ENCODE results near the gene GYPC. TPM values are rescaled to one million over a fixed set of nuclear protein-coding genes. Genes with fewer than 3 reads are reported as not detected.
"Not testable (repeated sequence)": the region's sequence is repeated elsewhere in the genome, so short reads cannot be mapped to it uniquely, and the experiment has no call there.

Gene GYPC
- total RNA-seq, 1 donor: 161 TPM

DNA sequence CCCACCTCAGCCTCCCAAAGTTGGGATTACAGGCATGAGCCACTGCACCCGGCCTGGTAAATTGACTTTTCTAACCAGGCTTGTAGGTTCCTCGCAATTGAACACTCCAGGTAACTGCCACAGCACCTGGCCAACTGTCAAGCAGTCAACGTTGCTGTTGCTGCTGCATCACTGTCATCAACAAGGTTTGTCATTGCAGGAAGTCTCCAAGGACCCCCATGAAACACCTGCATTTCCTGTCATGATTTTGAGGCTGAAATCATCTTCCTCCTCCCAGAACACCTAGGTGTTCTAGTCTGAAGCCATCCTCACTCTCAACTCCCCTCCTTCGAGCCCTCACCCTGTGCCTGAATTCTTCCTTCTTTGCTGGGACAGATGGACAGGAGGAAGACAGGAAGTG is 29.7 kb downstream of the GYPC start:
- no peak overlapping the region for H3K4me3 ChIP-seq (ENCODE audit: low read depth, low read length)
- TF ChIP-seq, protein P1, sequence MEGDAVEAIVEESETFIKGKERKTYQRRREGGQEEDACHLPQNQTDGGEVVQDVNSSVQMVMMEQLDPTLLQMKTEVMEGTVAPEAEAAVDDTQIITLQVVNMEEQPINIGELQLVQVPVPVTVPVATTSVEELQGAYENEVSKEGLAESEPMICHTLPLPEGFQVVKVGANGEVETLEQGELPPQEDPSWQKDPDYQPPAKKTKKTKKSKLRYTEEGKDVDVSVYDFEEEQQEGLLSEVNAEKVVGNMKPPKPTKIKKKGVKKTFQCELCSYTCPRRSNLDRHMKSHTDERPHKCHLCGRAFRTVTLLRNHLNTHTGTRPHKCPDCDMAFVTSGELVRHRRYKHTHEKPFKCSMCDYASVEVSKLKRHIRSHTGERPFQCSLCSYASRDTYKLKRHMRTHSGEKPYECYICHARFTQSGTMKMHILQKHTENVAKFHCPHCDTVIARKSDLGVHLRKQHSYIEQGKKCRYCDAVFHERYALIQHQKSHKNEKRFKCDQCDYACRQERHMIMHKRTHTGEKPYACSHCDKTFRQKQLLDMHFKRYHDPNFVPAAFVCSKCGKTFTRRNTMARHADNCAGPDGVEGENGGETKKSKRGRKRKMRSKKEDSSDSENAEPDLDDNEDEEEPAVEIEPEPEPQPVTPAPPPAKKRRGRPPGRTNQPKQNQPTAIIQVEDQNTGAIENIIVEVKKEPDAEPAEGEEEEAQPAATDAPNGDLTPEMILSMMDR (IDR thresholded peaks at IDR 0.05; ENCODE audit: insufficient read depth, low read depth, low read length): no peak
- no peak for DNase-seq (ENCODE audit: low read depth)

DNA sequence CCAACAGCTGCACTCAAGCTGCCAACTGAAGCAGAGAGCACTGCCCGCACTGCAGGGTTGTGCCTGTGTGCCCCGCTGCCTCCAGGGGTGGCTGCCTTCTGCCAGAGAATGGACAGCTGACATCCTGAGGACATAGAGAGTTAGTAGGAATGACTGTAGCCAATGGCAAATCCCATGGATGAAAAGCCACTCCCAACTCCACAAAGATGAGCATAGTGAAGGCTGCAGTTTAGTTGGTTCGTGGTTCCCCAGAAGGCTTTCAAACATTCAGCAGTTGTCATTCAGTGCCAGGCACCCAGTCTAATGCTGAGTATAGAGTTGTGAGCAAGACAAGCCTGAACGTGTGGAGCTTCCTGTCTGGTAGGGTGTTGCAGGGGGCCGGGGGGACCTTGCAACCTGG is 30.3 kb downstream of the GYPC start:
- TF ChIP-seq, protein P1 (IDR thresholded peaks at IDR 0.05; ENCODE audit: insufficient read depth, low read depth, low read length): no peak
- DNase-seq (ENCODE audit: low read depth): no peak
- no peak overlapping the region for H3K4me3 ChIP-seq (ENCODE audit: low read depth, low read length)

DNA sequence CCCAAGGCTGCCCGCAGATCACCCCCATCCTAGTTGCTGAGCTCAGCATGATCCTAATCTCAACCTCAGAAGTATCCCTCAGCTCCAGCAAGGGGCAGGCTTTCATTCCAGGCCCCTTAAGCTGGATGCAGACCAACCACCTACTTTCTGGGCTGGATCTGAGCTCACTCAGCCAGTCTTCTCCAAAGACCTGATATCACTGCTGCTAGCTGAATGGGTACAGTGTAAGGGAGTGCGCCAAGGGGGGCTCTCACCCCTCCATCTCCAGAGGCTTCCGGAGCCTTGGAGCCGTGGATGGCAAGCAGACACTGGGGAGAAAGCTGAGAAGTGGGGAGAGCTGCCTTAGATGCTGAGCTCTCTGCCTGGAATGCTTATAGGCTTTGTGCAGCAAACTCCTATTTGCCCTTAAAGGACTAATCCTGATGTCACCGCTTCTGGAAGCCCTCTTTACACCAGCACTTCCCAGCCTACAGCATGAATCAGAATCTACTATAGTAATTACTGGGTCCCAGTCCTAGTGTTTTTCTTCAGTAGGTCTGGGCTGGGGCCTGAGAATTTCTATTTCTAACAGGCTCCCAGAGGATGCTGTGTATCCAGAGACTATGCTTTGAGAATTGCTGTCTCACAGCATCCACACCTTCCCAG is 31.0 kb downstream of the GYPC start:
- TF ChIP-seq, protein P1 (IDR thresholded peaks at IDR 0.05; ENCODE audit: insufficient read depth, low read depth, low read length): no peak
- H3K4me3 ChIP-seq (ENCODE audit: low read depth, low read length): no peak overlapping the region
- no peak for DNase-seq (ENCODE audit: low read depth)

DNA sequence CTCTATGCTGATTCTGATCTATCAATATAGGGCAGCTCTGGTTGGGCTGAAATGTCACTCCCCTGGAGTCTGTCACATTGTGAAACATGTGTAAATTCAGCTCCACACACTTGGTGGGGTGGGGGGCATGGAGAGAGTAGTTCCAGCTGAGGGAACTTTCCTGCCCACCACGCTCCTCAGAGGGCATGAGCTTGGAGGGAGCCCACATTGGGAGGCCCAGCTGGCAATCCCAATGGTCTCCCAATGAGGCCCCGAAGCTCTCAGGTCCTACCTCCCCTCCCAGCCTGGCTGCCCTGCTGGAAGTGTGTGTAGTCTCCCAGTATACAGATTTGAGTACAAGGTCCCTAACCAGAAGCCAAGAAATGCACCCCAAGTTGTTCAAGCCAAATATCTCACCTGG is 31.5 kb downstream of the GYPC start:
- TF ChIP-seq, protein P1 (IDR thresholded peaks at IDR 0.05; ENCODE audit: insufficient read depth, low read depth, low read length): no peak

DNA sequence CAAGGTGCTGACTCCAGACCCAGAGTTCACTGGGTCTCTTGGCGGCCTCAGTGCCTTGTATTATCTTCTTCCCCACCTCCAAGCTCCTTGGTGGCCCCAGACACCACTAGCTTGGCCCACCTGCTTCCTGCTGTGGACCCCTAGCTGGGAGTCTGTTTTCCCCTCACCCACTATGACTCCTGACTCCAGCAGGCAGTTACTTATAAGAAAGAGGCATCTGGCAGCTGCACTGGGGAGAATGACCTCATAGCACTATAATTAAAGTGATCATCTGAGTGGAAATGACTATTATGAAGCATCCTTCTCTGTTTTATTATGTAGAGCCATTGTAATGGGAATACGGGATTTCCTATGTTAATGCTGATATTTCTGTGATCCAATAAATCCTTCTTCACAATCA is 32.6 kb downstream of the GYPC start:
- not testable (repeated sequence) for H3K4me3 ChIP-seq (ENCODE audit: low read depth, low read length); DNase-seq (ENCODE audit: low read depth)

More for the DNA sequence above, 31.5 kb downstream of the GYPC start:
- DNase-seq (ENCODE audit: low read depth): no peak
- H3K4me3 ChIP-seq (ENCODE audit: low read depth, low read length): no peak overlapping the region

DNA sequence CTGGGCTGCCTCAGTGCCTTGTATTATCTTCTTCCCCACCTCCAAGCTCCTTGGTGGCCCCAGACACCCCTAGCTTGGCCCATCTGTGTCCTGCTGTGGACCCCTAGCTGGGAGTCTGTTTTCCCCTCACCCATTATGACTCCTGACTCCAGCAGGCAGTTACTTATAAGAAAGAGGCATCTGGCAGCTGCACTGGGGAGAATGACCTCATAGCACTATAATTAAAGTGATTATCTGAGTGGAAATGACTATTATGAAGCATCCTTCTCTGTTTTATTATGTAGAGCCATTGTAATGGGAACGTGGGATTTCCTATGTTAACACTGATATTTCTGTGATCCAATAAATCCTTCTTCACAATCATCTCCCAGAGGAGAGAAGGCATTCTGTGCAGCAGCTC is 36.3 kb downstream of the GYPC start:
- H3K4me3 ChIP-seq (ENCODE audit: low read depth, low read length); DNase-seq (ENCODE audit: low read depth): not testable (repeated sequence)

DNA sequence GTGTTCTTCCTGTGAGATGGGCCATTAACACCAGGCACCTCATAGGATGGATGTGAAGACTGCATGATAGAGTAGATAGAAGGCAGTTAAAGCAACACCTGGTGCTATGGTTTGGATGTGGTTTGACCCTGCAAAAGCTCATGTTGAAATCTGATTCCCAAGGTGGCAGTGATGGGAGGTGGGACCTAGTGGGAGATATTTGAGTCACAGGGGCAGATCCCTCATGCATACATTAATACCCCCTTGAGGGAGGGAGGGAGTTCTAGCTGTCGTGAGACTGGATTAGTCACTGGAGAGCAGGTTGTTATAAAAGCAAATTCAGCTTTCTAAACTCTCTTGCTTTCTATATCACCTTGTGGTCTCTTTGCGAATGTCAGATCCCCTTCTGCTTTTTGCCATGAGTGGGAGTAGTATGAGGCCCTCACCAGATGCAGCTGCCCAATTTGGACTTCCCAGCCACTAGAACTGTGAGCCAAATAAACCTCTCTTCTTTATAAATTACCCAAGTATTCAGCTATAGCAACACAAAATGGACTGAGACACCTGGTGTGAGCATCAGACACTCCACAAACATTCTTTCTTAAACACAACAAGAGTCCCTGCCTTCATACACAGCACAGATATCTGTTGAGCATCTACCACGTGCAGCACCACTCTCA is 37.1 kb downstream of the GYPC start:
- not testable (repeated sequence) for H3K4me3 ChIP-seq (ENCODE audit: low read depth, low read length); DNase-seq (ENCODE audit: low read depth)

DNA sequence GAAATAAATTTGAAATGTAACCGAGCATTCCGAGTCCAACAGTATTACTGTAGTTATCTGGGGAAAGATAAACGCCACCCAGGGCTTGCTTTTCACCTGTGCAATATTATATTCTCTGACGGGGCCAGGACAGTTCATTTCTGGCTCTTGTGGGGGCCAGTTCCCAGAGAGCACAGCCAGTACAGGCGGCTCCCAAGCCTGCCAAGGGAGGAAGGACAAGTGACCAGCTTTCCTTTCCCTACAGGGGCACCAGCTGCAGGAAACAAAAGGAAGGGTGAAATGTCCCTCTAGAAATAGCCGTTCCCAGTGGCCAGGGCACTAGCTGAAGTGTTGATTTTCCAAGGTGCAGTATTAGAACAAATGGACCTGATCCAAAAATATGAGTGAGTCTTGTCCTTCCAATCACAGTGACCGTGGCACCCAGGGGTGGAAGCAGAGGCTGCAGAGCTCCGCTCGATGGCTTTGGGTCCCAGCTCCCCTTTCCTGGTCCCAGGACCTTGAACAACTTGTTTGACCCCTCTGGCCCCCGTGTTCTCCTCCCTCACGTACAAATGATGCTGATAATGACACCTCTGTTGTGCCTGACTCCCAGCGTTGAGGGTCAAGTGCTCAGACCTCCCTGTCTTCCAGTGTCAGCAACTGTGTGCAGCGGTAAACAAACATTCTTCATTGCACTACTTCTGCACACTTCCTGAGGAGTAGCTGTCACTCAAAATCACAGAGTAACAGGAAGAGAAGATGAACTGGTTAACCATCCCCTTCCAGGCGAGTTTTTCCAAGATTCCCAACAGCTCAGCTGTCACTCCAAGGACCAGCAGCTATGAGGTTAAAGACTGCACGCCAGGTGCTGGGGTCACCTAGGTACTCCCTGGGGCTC is 40.9 kb downstream of the GYPC start:
- no peak overlapping the region for H3K4me3 ChIP-seq (ENCODE audit: low read depth, low read length)
- TF ChIP-seq, protein P1 (IDR thresholded peaks at IDR 0.05; ENCODE audit: insufficient read depth, low read depth, low read length): no peak
- DNase-seq (ENCODE audit: low read depth): no peak

Measured in fibroblast of villous mesenchyme (primary cell).